ENCODE data around the gene HIGD1A.

The HIGD1A gene

DNA sequence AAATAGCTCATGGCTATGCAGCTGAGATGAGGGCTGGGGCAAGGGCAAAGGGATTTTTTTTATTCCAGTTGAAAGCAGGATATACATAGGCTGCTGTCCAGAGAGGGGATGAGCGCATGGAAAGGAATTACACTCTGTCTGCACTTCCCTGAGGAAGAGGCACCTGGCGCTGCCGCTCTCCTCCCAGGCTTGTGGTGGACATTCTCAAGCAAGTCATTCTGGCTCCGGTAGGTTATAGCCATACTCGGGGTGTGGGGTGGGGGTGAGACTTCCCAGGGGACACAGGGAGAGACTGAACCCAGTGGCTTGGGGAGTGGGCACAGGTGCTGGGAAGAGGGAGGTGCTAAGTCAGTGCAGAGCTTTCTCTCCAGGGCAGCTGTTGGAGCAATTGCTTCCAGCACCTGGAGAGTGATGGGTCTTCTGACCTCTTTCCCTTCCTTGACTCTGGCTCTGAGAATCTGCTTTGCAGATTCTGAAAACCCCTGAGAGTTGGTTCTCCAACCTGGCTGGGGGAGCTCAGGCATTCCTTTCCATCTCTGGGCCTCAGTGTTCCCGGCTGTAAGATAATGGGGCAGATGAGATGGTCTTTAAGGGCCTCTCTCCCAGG, 47.0 kb upstream of the HIGD1A start:
- H3K4me1 ChIP-seq (ENCODE audit: control insufficient read depth in 2 of 2, insufficient read depth in 1 of 2, low read depth in 1 of 2, low read length in 2 of 2), result peaks cover 0 to 3% of the 10 kb centered on the region in 2 donors
- H3K9me3 ChIP-seq (replicated peaks in 1 of 2; ENCODE audit: control insufficient read depth in 2 of 2, insufficient read depth in 1 of 2, low read depth in 1 of 2, low read length in 2 of 2), result no peaks in the 10 kb centered on the region
- no CpG with 5 or more reads among the region's 6 CpGs for WGBS, 2 donors (ENCODE audit: extremely low coverage in 2 of 2, insufficient read length in 2 of 2, insufficient replicate concordance in 1 of 2)
- no peak overlapping the region for H3K27ac ChIP-seq (replicated peaks; ENCODE audit: low read length)
- no peak for DNase-seq (ENCODE audit: low spot score)
- no peaks in the 10 kb centered on the region for H3K79me1 ChIP-seq (ENCODE audit: low read depth, low read length)
- H2AK5ac ChIP-seq (ENCODE audit: low read depth, low read length), result no peak overlapping the region
- no peak overlapping the region for H4K8ac ChIP-seq (ENCODE audit: low read depth, low read length)
- H3K18ac ChIP-seq (ENCODE audit: low read length), result peak overlapping the region; percentile 58
- peaks cover 0 to 9% (median 0%) of the 10 kb centered on the region in 3 experiments for H3K27me3 ChIP-seq (ENCODE audit: control insufficient read depth in 3 of 3, insufficient read depth in 3 of 3, low read depth in 1 of 3, low read length in 3 of 3)
- no peak overlapping the region for H3K14ac ChIP-seq (ENCODE audit: low read length)
- no peaks in the 10 kb centered on the region for H3K36me3 ChIP-seq (replicated peaks in 1 of 2; ENCODE audit: control insufficient read depth in 2 of 2, insufficient read depth in 2 of 2, low read length in 2 of 2)
- no peak overlapping the region for H3K4me3 ChIP-seq (ENCODE audit: low read length in 2 of 2)
- H3K9ac ChIP-seq (ENCODE audit: low read depth, low read length, poor library complexity), result no peak overlapping the region
- peak overlapping the region; percentile 10 for H3K23ac ChIP-seq (ENCODE audit: low read depth, low read length, poor library complexity)
- H4K91ac ChIP-seq (ENCODE audit: low read depth, low read length, poor library complexity), result no peak overlapping the region
- no peak overlapping the region for H2BK120ac ChIP-seq (ENCODE audit: low read depth, low read length)
- H2BK15ac ChIP-seq (ENCODE audit: low read length), result no peak overlapping the region
- no peak overlapping the region for H3K4ac ChIP-seq (ENCODE audit: low read length)
- no peak overlapping the region for H3K4me2 ChIP-seq (ENCODE audit: insufficient read depth, low read length, poor library complexity, severe bottlenecking)
- H2AFZ ChIP-seq (ENCODE audit: low read length), result no peak overlapping the region
- H2BK12ac ChIP-seq (ENCODE audit: low read length), result no peak overlapping the region
- no peak overlapping the region for H2BK5ac ChIP-seq (ENCODE audit: low read length)

DNA sequence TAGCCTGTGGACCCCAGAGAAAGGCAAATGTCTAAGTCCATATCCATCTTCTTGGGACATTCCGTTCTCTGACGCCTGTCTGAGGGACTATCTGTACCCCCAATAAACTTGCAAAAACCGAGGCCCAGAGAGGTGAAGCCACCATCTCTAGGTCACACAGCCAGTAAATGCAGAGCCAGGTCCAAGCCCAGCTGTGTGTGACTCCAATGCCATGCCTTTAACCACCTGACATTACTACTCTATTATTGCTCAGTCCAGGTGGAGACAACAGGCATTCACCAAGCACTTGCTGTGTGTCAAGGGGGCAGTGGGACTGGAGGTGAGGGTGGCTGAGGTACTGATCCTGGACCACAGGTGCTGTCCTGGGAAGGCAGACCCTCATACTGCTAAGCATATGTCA, 46.0 kb upstream of the HIGD1A start:
- Histone ChIP-seq H3K4me2 (ENCODE audit: insufficient read depth, low read length, poor library complexity, severe bottlenecking) (no peak overlapping the region), H3K14ac (ENCODE audit: low read length) (no peak overlapping the region), H3K18ac (ENCODE audit: low read length) (no peak overlapping the region), H2BK12ac (ENCODE audit: low read length) (no peak overlapping the region), H3K36me3 (replicated peaks in 1 of 2; ENCODE audit: control insufficient read depth in 2 of 2, insufficient read depth in 2 of 2, low read length in 2 of 2) (no peaks in the 10 kb centered on the region), H3K4me1 (ENCODE audit: control insufficient read depth in 2 of 2, insufficient read depth in 1 of 2, low read depth in 1 of 2, low read length in 2 of 2) (peaks cover 0 to 3% of the 10 kb centered on the region in 2 donors), H3K27me3 (ENCODE audit: control insufficient read depth in 3 of 3, insufficient read depth in 3 of 3, low read depth in 1 of 3, low read length in 3 of 3) (peaks cover 0 to 13% (median 0%) of the 10 kb centered on the region in 3 experiments), H3K79me1 (ENCODE audit: low read depth, low read length) (no peaks in the 10 kb centered on the region), H2BK15ac (ENCODE audit: low read length) (no peak overlapping the region), H4K91ac (ENCODE audit: low read depth, low read length, poor library complexity) (no peak overlapping the region), H3K27ac (replicated peaks; ENCODE audit: low read length) (no peak overlapping the region), H2BK120ac (ENCODE audit: low read depth, low read length) (no peak overlapping the region), H3K4ac (ENCODE audit: low read length) (no peak overlapping the region), H3K9ac (ENCODE audit: low read depth, low read length, poor library complexity) (no peak overlapping the region), H3K23ac (ENCODE audit: low read depth, low read length, poor library complexity) (no peak overlapping the region), H2AK5ac (ENCODE audit: low read depth, low read length) (no peak overlapping the region), H2BK5ac (ENCODE audit: low read length) (no peak overlapping the region), H4K8ac (ENCODE audit: low read depth, low read length) (no peak overlapping the region), H3K9me3 (replicated peaks in 1 of 2; ENCODE audit: control insufficient read depth in 2 of 2, insufficient read depth in 1 of 2, low read depth in 1 of 2, low read length in 2 of 2) (no peaks in the 10 kb centered on the region), H3K4me3 (ENCODE audit: low read length in 2 of 2) (no peak overlapping the region), H2AFZ (ENCODE audit: low read length) (no peak overlapping the region)
- no peak for DNase-seq (ENCODE audit: low spot score)
- no CpG with 5 or more reads among the region's 3 CpGs for WGBS, 2 donors (ENCODE audit: extremely low coverage in 2 of 2, insufficient read length in 2 of 2, insufficient replicate concordance in 1 of 2)

DNA sequence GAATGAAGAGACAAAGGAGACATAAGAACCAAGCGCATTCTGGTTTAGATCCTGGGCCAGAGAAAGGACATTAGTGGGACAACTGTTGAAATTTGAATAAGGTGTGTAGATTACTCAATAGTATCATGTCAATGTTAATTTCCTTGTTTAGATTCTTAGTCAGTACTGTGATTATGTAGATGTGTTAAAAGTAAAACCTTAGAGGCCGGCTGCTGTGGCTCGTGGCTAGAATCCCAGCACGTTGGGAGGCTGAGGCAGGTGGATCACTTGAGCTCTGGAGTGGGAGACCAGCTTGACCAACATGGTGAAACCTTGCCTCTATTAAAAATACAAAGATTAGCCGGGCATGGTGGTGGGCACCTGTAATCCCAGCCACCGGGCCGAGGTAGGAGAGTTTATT, 44.7 kb upstream of the HIGD1A start:
- Histone ChIP-seq H2BK12ac (ENCODE audit: low read length) (no peak overlapping the region), H2BK120ac (ENCODE audit: low read depth, low read length) (no peak overlapping the region), H3K4me1 (ENCODE audit: control insufficient read depth in 2 of 2, insufficient read depth in 1 of 2, low read depth in 1 of 2, low read length in 2 of 2) (peaks cover 0 to 10% of the 10 kb centered on the region in 2 donors), H3K14ac (ENCODE audit: low read length) (no peak overlapping the region), H3K79me1 (ENCODE audit: low read depth, low read length) (no peaks in the 10 kb centered on the region), H2BK15ac (ENCODE audit: low read length) (no peak overlapping the region), H3K9me3 (replicated peaks in 1 of 2; ENCODE audit: control insufficient read depth in 2 of 2, insufficient read depth in 1 of 2, low read depth in 1 of 2, low read length in 2 of 2) (no peaks in the 10 kb centered on the region), H3K27ac (replicated peaks; ENCODE audit: low read length) (no peak overlapping the region), H3K4ac (ENCODE audit: low read length) (no peak overlapping the region), H4K8ac (ENCODE audit: low read depth, low read length) (no peak overlapping the region), H2AK5ac (ENCODE audit: low read depth, low read length) (no peak overlapping the region), H3K18ac (ENCODE audit: low read length) (no peak overlapping the region), H2AFZ (ENCODE audit: low read length) (no peak overlapping the region), H3K9ac (ENCODE audit: low read depth, low read length, poor library complexity) (no peak overlapping the region), H2BK5ac (ENCODE audit: low read length) (no peak overlapping the region), H3K4me2 (ENCODE audit: insufficient read depth, low read length, poor library complexity, severe bottlenecking) (no peak overlapping the region), H3K4me3 (ENCODE audit: low read length in 2 of 2) (no peak overlapping the region), H3K23ac (ENCODE audit: low read depth, low read length, poor library complexity) (no peak overlapping the region), H4K91ac (ENCODE audit: low read depth, low read length, poor library complexity) (no peak overlapping the region), H3K36me3 (replicated peaks in 1 of 2; ENCODE audit: control insufficient read depth in 2 of 2, insufficient read depth in 2 of 2, low read length in 2 of 2) (no peaks in the 10 kb centered on the region), H3K27me3 (ENCODE audit: control insufficient read depth in 3 of 3, insufficient read depth in 3 of 3, low read depth in 1 of 3, low read length in 3 of 3) (peaks cover 0 to 13% (median 0%) of the 10 kb centered on the region in 3 experiments)
- WGBS, 2 donors (ENCODE audit: extremely low coverage in 2 of 2, insufficient read length in 2 of 2, insufficient replicate concordance in 1 of 2), result no CpG with 5 or more reads among the region's 7 CpGs
- no peak for DNase-seq (ENCODE audit: low spot score)

DNA sequence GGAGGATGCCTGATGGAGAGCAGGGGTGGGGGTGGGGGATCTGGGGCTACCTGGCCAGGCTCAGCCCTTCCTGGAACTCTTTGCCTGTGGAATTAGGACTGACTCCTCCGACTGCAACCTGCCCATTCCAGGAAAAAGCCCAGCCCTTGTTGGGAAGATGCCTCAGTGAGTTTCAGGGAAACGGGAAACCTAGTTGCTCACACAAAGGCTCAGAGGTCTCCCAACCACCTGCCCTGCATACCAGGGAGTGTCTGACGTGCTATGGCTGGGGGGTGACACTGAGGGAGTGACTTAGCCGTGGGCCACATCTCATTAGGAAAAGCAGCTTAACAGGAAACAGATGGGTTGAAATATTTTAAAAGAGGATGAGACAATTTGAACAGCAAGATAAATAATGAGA, 43.4 kb upstream of the HIGD1A start:
- H3K4me2 ChIP-seq (ENCODE audit: insufficient read depth, low read length, poor library complexity, severe bottlenecking), result no peak overlapping the region
- no peak overlapping the region for H3K23ac ChIP-seq (ENCODE audit: low read depth, low read length, poor library complexity)
- H3K9ac ChIP-seq (ENCODE audit: low read depth, low read length, poor library complexity), result no peak overlapping the region
- no CpG with 5 or more reads among the region's 4 CpGs for WGBS, 2 donors (ENCODE audit: extremely low coverage in 2 of 2, insufficient read length in 2 of 2, insufficient replicate concordance in 1 of 2)
- no peak overlapping the region for H2AK5ac ChIP-seq (ENCODE audit: low read depth, low read length)
- no peak overlapping the region for H4K91ac ChIP-seq (ENCODE audit: low read depth, low read length, poor library complexity)
- H2BK5ac ChIP-seq (ENCODE audit: low read length), result no peak overlapping the region
- H3K79me1 ChIP-seq (ENCODE audit: low read depth, low read length), result no peaks in the 10 kb centered on the region
- no peak overlapping the region for H3K14ac ChIP-seq (ENCODE audit: low read length)
- no peak overlapping the region for H2BK120ac ChIP-seq (ENCODE audit: low read depth, low read length)
- H3K27me3 ChIP-seq (ENCODE audit: control insufficient read depth in 3 of 3, insufficient read depth in 3 of 3, low read depth in 1 of 3, low read length in 3 of 3), result peaks cover 0 to 8% (median 0%) of the 10 kb centered on the region in 3 experiments
- no peak overlapping the region for H3K18ac ChIP-seq (ENCODE audit: low read length)
- H3K4me1 ChIP-seq (ENCODE audit: control insufficient read depth in 2 of 2, insufficient read depth in 1 of 2, low read depth in 1 of 2, low read length in 2 of 2), result peaks cover 0 to 10% of the 10 kb centered on the region in 2 donors
- no peak overlapping the region for H4K8ac ChIP-seq (ENCODE audit: low read depth, low read length)
- no peak overlapping the region for H2BK12ac ChIP-seq (ENCODE audit: low read length)
- no peak overlapping the region for H3K27ac ChIP-seq (replicated peaks; ENCODE audit: low read length)
- no peak overlapping the region for H3K4ac ChIP-seq (ENCODE audit: low read length)
- no peak overlapping the region for H2BK15ac ChIP-seq (ENCODE audit: low read length)
- no peaks in the 10 kb centered on the region for H3K36me3 ChIP-seq (replicated peaks in 1 of 2; ENCODE audit: control insufficient read depth in 2 of 2, insufficient read depth in 2 of 2, low read length in 2 of 2)
- no peak for DNase-seq (ENCODE audit: low spot score)
- peak overlapping the region; percentile 44 for H2AFZ ChIP-seq (ENCODE audit: low read length)
- no peaks in the 10 kb centered on the region for H3K9me3 ChIP-seq (replicated peaks in 1 of 2; ENCODE audit: control insufficient read depth in 2 of 2, insufficient read depth in 1 of 2, low read depth in 1 of 2, low read length in 2 of 2)
- H3K4me3 ChIP-seq (ENCODE audit: low read length in 2 of 2), result no peak overlapping the region

Data from neuronal stem cell (in vitro differentiated cells).